HepG2 (cell line): ENCODE data around the gene SERTAD2. TPM values are rescaled to one million over a fixed set of nuclear protein-coding genes. Genes with fewer than 3 reads are reported as not detected.

Experiments
- CBX2 ChIP-seq, 2 experiments: fragments of 200-600 bp in 1 of 2; sonication (generic); formaldehyde crosslinking in 1 of 2; IDR thresholded peaks; 2 replicates each; pipeline versions ENCODE4 v1.7.0 to v1.8.1; 2018 to 2022; ENCODE audit warnings: low read depth in 2 of 2, low read length in 1 of 2, mild to moderate bottlenecking in 1 of 2, missing genetic modification reagents in 1 of 2
- DBP ChIP-seq: sonication (generic); formaldehyde crosslinking; IDR thresholded peaks from 2 replicates; pipeline ENCODE4 v1.4.0; 2020; ENCODE audit warnings: missing genetic modification reagents; ENCODE audit errors: not compliant biosample characterization
- E2F1 ChIP-seq: sonication (generic); formaldehyde crosslinking; IDR thresholded peaks from 2 replicates; pipeline ENCODE4 v1.5.0; 2020; ENCODE audit warnings: missing genetic modification reagents
- GABPA ChIP-seq, 2 experiments: IDR thresholded peaks; 2 replicates each; pipeline ENCODE4 v1.6.1; 2011 to 2016; ENCODE audit warnings: low read depth in 2 of 2, low read length in 1 of 2, missing biosample characterization in 1 of 2, missing genetic modification characterization in 1 of 2
- GTF3A ChIP-seq: sonication (generic); formaldehyde crosslinking; conservative IDR thresholded peaks from 2 replicates; pipeline ENCODE4 v1.4.0; 2020; ENCODE audit warnings: mild to moderate bottlenecking, missing genetic modification reagents
- HES4 ChIP-seq: sonication (generic); formaldehyde crosslinking; IDR thresholded peaks from 2 replicates; pipeline ENCODE4 v1.9.0; 2021; ENCODE audit warnings: mild to moderate bottlenecking, missing genetic modification reagents, borderline replicate concordance
- HIVEP1 ChIP-seq: sonication (generic); formaldehyde crosslinking; IDR thresholded peaks from 2 replicates; pipeline ENCODE4 v1.4.0; 2020; ENCODE audit warnings: mild to moderate bottlenecking, missing genetic modification reagents
- MTA1 ChIP-seq: sonication (generic); formaldehyde crosslinking; IDR thresholded peaks from 2 replicates; pipeline ENCODE4 v1.4.0; 2020; ENCODE audit warnings: missing genetic modification reagents, mild to moderate bottlenecking, borderline replicate concordance
- NCOA2 ChIP-seq: sonication (generic); formaldehyde crosslinking; IDR thresholded peaks from 2 replicates; pipeline ENCODE4 v1.8.0; 2022; ENCODE audit warnings: inconsistent platforms
- REXO4 ChIP-seq: sonication (generic); formaldehyde crosslinking; IDR thresholded peaks from 2 replicates; pipeline ENCODE4 v1.8.0; 2022; ENCODE audit warnings: missing genetic modification reagents, mild to moderate bottlenecking, borderline replicate concordance
- SP4 ChIP-seq: sonication (generic); formaldehyde crosslinking; IDR thresholded peaks from 2 replicates; pipeline ENCODE4 v1.8.1; 2023; ENCODE audit warnings: mild to moderate bottlenecking, missing genetic modification reagents
- STAT6 ChIP-seq: sonication (generic); formaldehyde crosslinking; IDR thresholded peaks from 2 replicates; pipeline ENCODE4 v1.4.0; 2020; ENCODE audit warnings: missing genetic modification reagents, mild to moderate bottlenecking, borderline replicate concordance
- ZBTB25 ChIP-seq: IDR thresholded peaks from 2 replicates; pipeline ENCODE4 v1.6.1; 2018; ENCODE audit warnings: missing genetic modification reagents
- ZNF10 ChIP-seq: sonication (generic); formaldehyde crosslinking; IDR thresholded peaks from 2 replicates; pipeline ENCODE4 v1.4.0; 2020; ENCODE audit warnings: mild to moderate bottlenecking, low read depth, missing genetic modification reagents, borderline replicate concordance
- ZNF121 ChIP-seq: sonication (generic); formaldehyde crosslinking; IDR thresholded peaks from 2 replicates; pipeline ENCODE4 v1.5.0; 2020; ENCODE audit warnings: mild to moderate bottlenecking, missing genetic modification reagents
- ZNF20 ChIP-seq: sonication (generic); formaldehyde crosslinking; IDR thresholded peaks from 2 replicates; pipeline ENCODE4 v1.4.0; 2020; ENCODE audit warnings: mild to moderate bottlenecking, moderate library complexity, missing genetic modification reagents
- ZNF260 ChIP-seq: sonication (generic); formaldehyde crosslinking; IDR thresholded peaks from 2 replicates; pipeline ENCODE4 v1.4.0; 2020; ENCODE audit warnings: missing genetic modification reagents, low read depth, mild to moderate bottlenecking, borderline replicate concordance
- ZNF713 ChIP-seq: sonication (generic); formaldehyde crosslinking; IDR thresholded peaks from 2 replicates; pipeline ENCODE4 v1.4.0; 2020; ENCODE audit warnings: mild to moderate bottlenecking, missing genetic modification reagents
- ZNF790 ChIP-seq: sonication (generic); formaldehyde crosslinking; IDR thresholded peaks from 2 replicates; pipeline ENCODE4 v1.8.0; 2022; ENCODE audit warnings: missing genetic modification reagents, mild to moderate bottlenecking, borderline replicate concordance
- polyA plus RNA-seq, 8 experiments: library from polyadenylated mRNA; depleted of rRNA in 3 of 8; stranded (reverse) in 7 of 8; unstranded in 1 of 8; fragments of >200 nt; fragmentation: Illumina TruSeq in 4 of 8; extraction: Trizol in 4 of 8; gene quantifications; 2 replicates each; pipeline versions ENCODE4 v1.2.1 to v1.2.3, GENCODE V29; 2011 to 2016; ENCODE audit warnings: low read depth in 4 of 8, missing spikeins in 1 of 8, mixed read lengths in 1 of 8; ENCODE audit not compliant: insufficient read depth in 1 of 8
- total RNA-seq, 5 experiments: library from RNA; depleted of rRNA; stranded (reverse); fragments of >200 nt; fragmentation: Illumina TruSeq; extraction: Trizol; gene quantifications; 2 replicates each; pipeline ENCODE4 v1.2.3, GENCODE V29; 2016; ENCODE audit warnings: low read depth in 1 of 5

SERTAD2 gene
- total and polyA plus RNA-seq, 2 of the 13 experiments (the other 11 are each of a cell fraction or from before 2014, with no cell fraction given), result 6.7 to 22.6 TPM

GRCh38 chr2:64606479-64607363, 47.0 kb downstream of the SERTAD2 start (continued):
- TF ChIP-seq HES4 (CRISPR knock-in tag) (no peak), ZNF260 (CRISPR knock-in tag) (no peak), ZNF20 (no peak), HIVEP1 (CRISPR knock-in tag) (peak; percentile 91; the same call in 1 of the 2 replicates), E2F1 (CRISPR knock-in tag) (no peak), DBP (CRISPR knock-in tag) (peak; percentile 42), ZBTB25 (CRISPR knock-in tag) (0 out of 2 replicates have a peak, but pooled peaks have one; percentile 54), REXO4 (CRISPR knock-in tag) (peak; percentile 43; the same call in 1 of the 2 replicates), NCOA2 (CRISPR knock-in tag) (no peak), ZNF121 (CRISPR knock-in tag) (no peak), SP4 (CRISPR knock-in tag) (no peak), CBX2 (IDR thresholded peaks at IDR 0.05; ENCODE audit: low read depth, low read length) (no peak; the same call in 1 of the 2 replicates), CBX2 (CRISPR knock-in tag; IDR thresholded peaks at IDR 0.05; ENCODE audit: low read depth) (0 out of 2 replicates have a peak, but pooled peaks have one; percentile 76), STAT6 (no peak), MTA1 (CRISPR knock-in tag) (0 out of 2 replicates have a peak, but pooled peaks have one; percentile 44), ZNF713 (CRISPR knock-in tag) (no peak), GTF3A (no peak), GABPA (IDR thresholded peaks at IDR 0.05; ENCODE audit: low read depth, low read length) (no peak), GABPA (CRISPR knock-in tag; IDR thresholded peaks at IDR 0.05; ENCODE audit: low read depth) (no peak), ZNF10 (CRISPR knock-in tag) (no peak), ZNF790 (CRISPR knock-in tag) (no peak)
